ENCODE measurements around the gene MVK.

MVK gene

GRCh38 chr12:109573029-109573913, at the start of gene MVK, which contains the start of gene MMAB:
Gene MVK, plus strand, starts transcription at chr12:109573794. Its CDS starts 1,029 bp downstream, at chr12:109574823.
Gene MMAB, minus strand, starts transcription at chr12:109573504. Its CDS starts 24 bp downstream, at chr12:109573480.
- ATAC-seq, result peak; percentile 96 to 98

GRCh38 chr12:109524466-109525278, 48.9 kb upstream of the MVK start:
- no peak for ATAC-seq

- no peak for ATAC-seq
Observed at GRCh38 chr12:109525279-109525585, 48.4 kb upstream of the MVK start.

- no peak for ATAC-seq
Observed at GRCh38 chr12:109527489-109528123, 46.0 kb upstream of the MVK start.

- ATAC-seq, result no peak
Observed at GRCh38 chr12:109529691-109530640, 43.6 kb upstream of the MVK start.

GRCh38 chr12:109531411-109531810, 42.2 kb upstream of the MVK start:
- ATAC-seq, result no peak

GRCh38 chr12:109532721-109533486, 40.7 kb upstream of the MVK start:
- no peak for ATAC-seq

GRCh38 chr12:109533487-109533740, 40.2 kb upstream of the MVK start:
- ATAC-seq, result no peak

GRCh38 chr12:109534456-109534855, 39.1 kb upstream of the MVK start:
- no peak for ATAC-seq

- no peak for ATAC-seq
Observed at GRCh38 chr12:109535231-109535862, 38.2 kb upstream of the MVK start.

GRCh38 chr12:109535863-109536250, 37.7 kb upstream of the MVK start:
- no peak for ATAC-seq

- no peak for ATAC-seq
Observed at GRCh38 chr12:109537136-109537535, 36.5 kb upstream of the MVK start.

- no peak for ATAC-seq
Observed at GRCh38 chr12:109538191-109538863, 35.3 kb upstream of the MVK start.

GRCh38 chr12:109539508-109539907, 34.1 kb upstream of the MVK start:
- ATAC-seq, result no peak

GRCh38 chr12:109540526-109541412, 32.8 kb upstream of the MVK start:
- no peak for ATAC-seq

GRCh38 chr12:109541413-109541726, 32.2 kb upstream of the MVK start:
- no peak for ATAC-seq

- ATAC-seq, result no peak
Observed at GRCh38 chr12:109542014-109542413, 31.6 kb upstream of the MVK start.

GRCh38 chr12:109542876-109543275, 30.7 kb upstream of the MVK start:
- ATAC-seq, result no peak

- ATAC-seq, result no peak
Observed at GRCh38 chr12:109544955-109545531, 28.6 kb upstream of the MVK start.
